Activated CD4-positive, alpha-beta T cell treated with anti-CD3 and anti-CD28 coated beads for 36 hours (primary cell): ENCODE results near the gene PHF14. TPM values are rescaled to one million over a fixed set of nuclear protein-coding genes. Genes with fewer than 3 reads are reported as not detected.
"Not testable (repeated sequence)": the region's sequence is repeated elsewhere in the genome, so short reads cannot be mapped to it uniquely, and the experiment has no call there.

ENCODE experiments used
- ATAC-seq: fragments of 200-7000 bp; cut with Tn5 transposase; one replicate; pipeline ENCODE4 v1.10.0; 2021; ENCODE audit warnings: mild to moderate bottlenecking, moderate library complexity
- CTCF ChIA-PET: fragments of 350-600 bp; sonication (Branson Sonifier 250); formaldehyde crosslinking; loops from one replicate; lab custom pipeline; 2021; ENCODE audit warnings: antibody characterized with exemption; lab: Charles Lee
- POLR2A ChIA-PET: fragments of 350-600 bp; sonication (Branson Sonifier 250); formaldehyde crosslinking; loops from one replicate; lab custom pipeline; 2021; ENCODE audit warnings: antibody characterized with exemption, inconsistent platforms; lab: Charles Lee
- DNase-seq: peaks from one replicate; pipeline ENCODE4 v3.0.0-alpha.2; 2020
- H3K27ac Mint-ChIP-seq: one replicate; pipeline ENCODE4 v1.8.0; 2021; ENCODE audit warnings: mixed read lengths
- H3K27me3 Mint-ChIP-seq: one replicate; pipeline ENCODE4 v1.8.0; 2021; ENCODE audit warnings: mixed read lengths
- H3K36me3 Mint-ChIP-seq: one replicate; pipeline ENCODE4 v1.8.0; 2021; ENCODE audit warnings: low read depth, mixed read lengths
- H3K4me1 Mint-ChIP-seq: one replicate; pipeline ENCODE4 v1.8.0; 2021; ENCODE audit warnings: mixed read lengths
- H3K4me3 Mint-ChIP-seq: one replicate; pipeline ENCODE4 v1.8.0; 2021; ENCODE audit warnings: mild to moderate bottlenecking, moderate library complexity, mixed read lengths
- H3K9me3 Mint-ChIP-seq: one replicate; pipeline ENCODE4 v1.8.0; 2021; ENCODE audit warnings: low read depth, mixed read lengths
- intact Hi-C, 2 experiments: fragments of 100-400 bp; cut with DNase I in 1 of 2; cut with micrococcal nuclease in 1 of 2; formaldehyde crosslinking; loops; one replicate each; pipeline versions ENCODE4 v1.14.2 to v1.15.1; 2022 to 2024; cut with DNase I, micrococcal nuclease
- total RNA-seq, 2 experiments: library from RNA; stranded (reverse); gene quantifications; one replicate each; pipeline ENCODE4 v1.2.3, GENCODE V29; 2021

PHF14 gene
- total RNA-seq, 2 experiments from 2014 or later: 37.4 to 40.3 TPM

- ChIA-PET CTCF (no interaction called here), POLR2A (interaction anchor here (0.6 kb wide), 1 partner anchor 1573 kb away, joined by 3 read pairs; no protein-coding TSS in a partner anchor)
- Mint-ChIP-seq H3K4me3 (no peak overlapping the region), H3K4me1 (no peaks in the 10 kb centered on the region), H3K9me3 (peaks cover 3% of the 10 kb centered on the region), H3K27ac (no peak overlapping the region), H3K27me3 (peaks cover 6% of the 10 kb centered on the region), H3K36me3 (no peaks in the 10 kb centered on the region)
- intact Hi-C loops: no loop called here
- no peak for DNase-seq
- no peak for ATAC-seq
Measured at GRCh38 chr7:10950494-10950893, 23.2 kb upstream of the PHF14 start.

- DNase-seq, intact Hi-C loops, H3K36me3 Mint-ChIP-seq, H3K4me1 Mint-ChIP-seq, ATAC-seq, H3K27ac Mint-ChIP-seq, H3K27me3 Mint-ChIP-seq, H3K9me3 Mint-ChIP-seq, H3K4me3 Mint-ChIP-seq: not testable (repeated sequence)
- CTCF ChIA-PET: interaction anchor here (0.6 kb wide), 1 partner anchor 96 kb away, joined by 3 read pairs; no protein-coding TSS in a partner anchor
- POLR2A ChIA-PET: interaction anchor here (0.6 kb wide), 1 partner anchor 1572 kb away, joined by 3 read pairs; no protein-coding TSS in a partner anchor
Measured at GRCh38 chr7:10950974-10951578, 22.6 kb upstream of the PHF14 start.

GRCh38 chr7:10952588-10952987 lies 21.1 kb upstream of the PHF14 start:
- intact Hi-C loops: no loop called here
- Mint-ChIP-seq H3K4me1 (no peaks in the 10 kb centered on the region), H3K36me3 (no peaks in the 10 kb centered on the region), H3K27me3 (peaks cover 6% of the 10 kb centered on the region), H3K4me3 (no peak overlapping the region), H3K9me3 (peaks cover 3% of the 10 kb centered on the region), H3K27ac (no peak overlapping the region)
- ChIA-PET POLR2A (no interaction called here), CTCF (interaction anchor here (1.0 kb wide), 1 partner anchor 114 kb away, joined by 5 read pairs; no protein-coding TSS in a partner anchor)
- ATAC-seq (no peak), DNase-seq (no peak)

- ATAC-seq, DNase-seq, POLR2A ChIA-PET, intact Hi-C loops, H3K9me3 Mint-ChIP-seq, H3K27me3 Mint-ChIP-seq, H3K27ac Mint-ChIP-seq, H3K4me3 Mint-ChIP-seq, H3K36me3 Mint-ChIP-seq, H3K4me1 Mint-ChIP-seq: not testable (repeated sequence)
- CTCF ChIA-PET: interaction anchor here (0.6 to 1.0 kb wide), 2 partner anchors 113 to 174 kb away, joined by 3 to 5 read pairs; no protein-coding TSS in a partner anchor
Measured at GRCh38 chr7:10953078-10953750, 20.5 kb upstream of the PHF14 start.

GRCh38 chr7:10956528-10956927 lies 17.1 kb upstream of the PHF14 start:
- intact Hi-C loops: no loop called here
- ChIA-PET CTCF (no interaction called here), POLR2A (no interaction called here)
- no peak overlapping the region for H3K27ac Mint-ChIP-seq
- DNase-seq: no peak
- no peaks in the 10 kb centered on the region for H3K4me1 Mint-ChIP-seq
- peaks cover 5% of the 10 kb centered on the region for H3K36me3 Mint-ChIP-seq
- peaks cover 7% of the 10 kb centered on the region for H3K27me3 Mint-ChIP-seq
- no peak overlapping the region for H3K4me3 Mint-ChIP-seq
- no peak for ATAC-seq
- peaks cover 4% of the 10 kb centered on the region for H3K9me3 Mint-ChIP-seq

GRCh38 chr7:10960242-10960641 lies 13.4 kb upstream of the PHF14 start:
- H3K9me3 Mint-ChIP-seq: not testable (repeated sequence)

GRCh38 chr7:10965016-10965415 lies 8.7 kb upstream of the PHF14 start:
- H3K4me3 Mint-ChIP-seq, H3K9me3 Mint-ChIP-seq, H3K4me1 Mint-ChIP-seq, POLR2A ChIA-PET, DNase-seq, H3K36me3 Mint-ChIP-seq, ATAC-seq, intact Hi-C loops, H3K27ac Mint-ChIP-seq: not testable (repeated sequence)
- H3K27me3 Mint-ChIP-seq: peaks cover 24% of the 10 kb centered on the region
- CTCF ChIA-PET: interaction anchor here (0.9 kb wide), 1 partner anchor 24 kb away, joined by 3 read pairs; no protein-coding TSS in a partner anchor

More at GRCh38 chr7:10960242-10960641, 13.4 kb upstream of the PHF14 start:
- POLR2A ChIA-PET, intact Hi-C loops, CTCF ChIA-PET, H3K27ac Mint-ChIP-seq, H3K36me3 Mint-ChIP-seq, H3K4me1 Mint-ChIP-seq, DNase-seq, ATAC-seq, H3K4me3 Mint-ChIP-seq: not testable (repeated sequence)
- H3K27me3 Mint-ChIP-seq: peaks cover 23% of the 10 kb centered on the region

GRCh38 chr7:10972174-10972573 lies 1.5 kb upstream of the PHF14 start:
- Mint-ChIP-seq H3K9me3 (no peaks in the 10 kb centered on the region), H3K36me3 (peaks cover 23% of the 10 kb centered on the region), H3K27ac (no peak overlapping the region), H3K4me1 (peaks cover 34% of the 10 kb centered on the region), H3K4me3 (no peak overlapping the region), H3K27me3 (peaks cover 4% of the 10 kb centered on the region)
- ChIA-PET CTCF (no interaction called here), POLR2A (no interaction called here)
- intact Hi-C loops: loop anchor here in 1 of 2 experiments (10.0 kb wide), 1 partner anchor 1243 kb away; the partner anchor contains the start of gene TMEM106B
- no peak for DNase-seq
- no peak for ATAC-seq

GRCh38 chr7:10973942-10974911 lies 555 bp downstream of the PHF14 start:
- Mint-ChIP-seq H3K4me3 (peak overlapping the region; percentile 88), H3K36me3 (peaks cover 32% of the 10 kb centered on the region), H3K27ac (peak overlapping the region; percentile 93), H3K4me1 (peaks cover 46% of the 10 kb centered on the region), H3K9me3 (no peaks in the 10 kb centered on the region), H3K27me3 (peaks cover 2% of the 10 kb centered on the region)
- CTCF ChIA-PET: no interaction called here
- DNase-seq: peak; percentile 45
- intact Hi-C loops: loop anchor here (1.0 to 10.0 kb wide), 2 partner anchors 34 to 1241 kb away; partner anchors contain the start of gene TMEM106B (in 1 of the 2)
- peak; percentile 3 for ATAC-seq
- POLR2A ChIA-PET: interaction anchor here (0.7 to 2.6 kb wide), 2 partner anchors 31 to 34 kb away, joined by 3 to 25 read pairs; a partner anchor contains a TSS

GRCh38 chr7:10977113-10977512 lies 3.4 kb downstream of the PHF14 start:
- ATAC-seq (no peak), DNase-seq (no peak)
- Mint-ChIP-seq H3K36me3 (peaks cover 44% of the 10 kb centered on the region), H3K4me1 (peaks cover 58% of the 10 kb centered on the region), H3K9me3 (no peaks in the 10 kb centered on the region), H3K27me3 (no peaks in the 10 kb centered on the region), H3K27ac (no peak overlapping the region), H3K4me3 (no peak overlapping the region)
- intact Hi-C loops: loop anchor here in 1 of 2 experiments (10.0 kb wide), 1 partner anchor 1238 kb away; the partner anchor contains the start of gene TMEM106B
- ChIA-PET POLR2A (no interaction called here), CTCF (interaction anchor here (1.3 to 1.9 kb wide), 2 partner anchors 8 to 234 kb away, joined by 3 to 4 read pairs; no protein-coding TSS in a partner anchor)
